GM23338 (cell line): ENCODE results near the gene BOLA3. TPM values are rescaled to one million over a fixed set of nuclear protein-coding genes. Genes with fewer than 3 reads are reported as not detected.
A peak's percentile ranks its signal among the peaks of the same experiment; 100 is the strongest.

Experiments used
- ATAC-seq: fragments of 200-7000 bp; cut with Tn5 transposase; 3 replicates; pipeline ENCODE4 v1.9.1; 2020
- DNase-seq: peaks from one replicate; pipeline ENCODE4 v3.0.0-alpha.2; 2015; ENCODE audit warnings: low spot score
- H2AFZ ChIP-seq: fragments of 200-600 bp; sonication (generic); 2 replicates; pipeline ENCODE4 v1.8.0; 2016; ENCODE audit warnings: antibody characterized with exemption, mild to moderate bottlenecking, moderate library complexity
- H3F3A ChIP-seq: fragments of 200-600 bp; sonication (generic); replicated peaks from 2 replicates; pipeline ENCODE4 v1.8.0; 2017; ENCODE audit warnings: antibody characterized with exemption, mixed run types, low read depth
- H3K27ac ChIP-seq: fragments of 200-600 bp; sonication (generic); 2 replicates; pipeline ENCODE4 v1.6.1; 2016; ENCODE audit warnings: low read depth
- H3K27me3 ChIP-seq: fragments of 200-600 bp; sonication (generic); 2 replicates; pipeline ENCODE4 v1.8.0; 2016; ENCODE audit warnings: mild to moderate bottlenecking, mixed run types, moderate library complexity; ENCODE audit not compliant: insufficient read depth
- H3K36me3 ChIP-seq: fragments of 200-600 bp; sonication (generic); 2 replicates; pipeline ENCODE4 v1.8.0; 2016; ENCODE audit warnings: mild to moderate bottlenecking; ENCODE audit not compliant: insufficient read depth
- H3K4me1 ChIP-seq: fragments of 200-600 bp; sonication (generic); 2 replicates; pipeline ENCODE4 v1.8.0; 2016; ENCODE audit warnings: mild to moderate bottlenecking, moderate library complexity; ENCODE audit not compliant: insufficient read depth
- H3K4me2 ChIP-seq: fragments of 200-600 bp; sonication (generic); 2 replicates; pipeline ENCODE4 v1.7.1; 2017; ENCODE audit warnings: mixed run types
- H3K4me3 ChIP-seq: fragments of 200-600 bp; sonication (generic); 2 replicates; pipeline ENCODE4 v1.6.1; 2016; ENCODE audit warnings: mixed run types
- H3K79me2 ChIP-seq: fragments of 200-600 bp; sonication (generic); replicated peaks from 2 replicates; pipeline ENCODE4 v1.8.0; 2017; ENCODE audit warnings: mild to moderate bottlenecking; ENCODE audit not compliant: insufficient read depth
- H3K9me2 ChIP-seq: fragments of 200-600 bp; sonication (generic); 2 replicates; pipeline ENCODE4 v1.8.0; 2017; ENCODE audit not compliant: insufficient read depth
- H4K20me1 ChIP-seq: fragments of 200-600 bp; sonication (generic); replicated peaks from 2 replicates; pipeline ENCODE4 v1.8.0; 2017; ENCODE audit warnings: mild to moderate bottlenecking; ENCODE audit not compliant: insufficient read depth
- H3K27ac Mint-ChIP-seq: 2 replicates; pipeline ENCODE4 v1.8.0; 2020; ENCODE audit warnings: inconsistent platforms, mild to moderate bottlenecking, moderate library complexity, mixed read lengths
- H3K27me3 Mint-ChIP-seq: 3 replicates; pipeline ENCODE4 v1.8.0; 2022; ENCODE audit warnings: low read depth, mild to moderate bottlenecking, moderate library complexity, mixed read lengths, inconsistent platforms; ENCODE audit not compliant: insufficient read depth, poor library complexity
- H3K36me3 Mint-ChIP-seq: 3 replicates; pipeline ENCODE4 v1.8.0; 2021; ENCODE audit warnings: low read depth, mild to moderate bottlenecking, inconsistent platforms, moderate library complexity, mixed read lengths
- H3K4me1 Mint-ChIP-seq: 3 replicates; pipeline ENCODE4 v1.8.0; 2020; ENCODE audit warnings: mild to moderate bottlenecking, inconsistent platforms, mixed read lengths
- H3K4me3 Mint-ChIP-seq: 3 replicates; pipeline ENCODE4 v1.8.0; 2021; ENCODE audit warnings: moderate library complexity, mild to moderate bottlenecking, inconsistent platforms, mixed read lengths
- H3K9me3 Mint-ChIP-seq: 3 replicates; pipeline ENCODE4 v1.8.0; 2020; ENCODE audit warnings: moderate library complexity, mild to moderate bottlenecking, inconsistent platforms, mixed read lengths
- CREB1 ChIP-seq: fragments of 250-450 bp; sonication (Bioruptor Pico); IDR thresholded peaks from 2 replicates; pipeline ENCODE4 v1.5.0; 2020; ENCODE audit warnings: low read depth, mild to moderate bottlenecking, moderate library complexity
- EZH2 ChIP-seq: fragments of 200-600 bp; sonication (generic); IDR thresholded peaks from one replicate; pipeline ENCODE4 v1.8.0; 2017; ENCODE audit warnings: antibody characterized with exemption, mild to moderate bottlenecking, low read depth; ENCODE audit not compliant: unreplicated experiment
- JUNB ChIP-seq: IDR thresholded peaks from one replicate; pipeline ENCODE4 v1.6.1; 2016; ENCODE audit warnings: antibody characterized with exemption; ENCODE audit not compliant: unreplicated experiment
- POLR2AphosphoS5 ChIP-seq: IDR thresholded peaks from 2 replicates; pipeline ENCODE4 v1.6.1; 2016; ENCODE audit warnings: antibody characterized with exemption, low read depth
- STAT1 ChIP-seq: IDR thresholded peaks from one replicate; pipeline ENCODE4 v1.6.1; 2016; ENCODE audit warnings: antibody characterized with exemption; ENCODE audit not compliant: unreplicated experiment
- ZNF114 ChIP-seq: fragments of 250-450 bp; sonication (Bioruptor Pico); IDR thresholded peaks from 2 replicates; pipeline ENCODE4 v1.5.0; 2020; ENCODE audit warnings: mild to moderate bottlenecking, moderate library complexity
- long read RNA-seq: library from polyadenylated mRNA; unstranded; transcript quantifications from one replicate; pipeline ENCODE4 v2.0.0, GENCODE V29; 2020; ENCODE audit not compliant: unreplicated experiment
- polyA plus RNA-seq: library from polyadenylated mRNA; unstranded; fragments of >200 nt; fragmentation: Nextera tagmentation; extraction: Ambion mirVana; gene quantifications from 2 replicates; pipeline ENCODE4 v1.2.1, GENCODE V29; 2016
- total RNA-seq: library from RNA; depleted of rRNA; stranded (reverse); fragments of >200 nt; shearing (Covaris generic); gene quantifications from 2 replicates; pipeline ENCODE4 v1.2.3, GENCODE V29; 2014; rRNA removed
- TF ChIP-seq, protein P1 (sequence below): fragments of 250-450 bp; sonication (Bioruptor Pico); IDR thresholded peaks from 2 replicates; pipeline ENCODE4 v1.5.0; 2020; ENCODE audit warnings: mild to moderate bottlenecking, moderate library complexity
- TF ChIP-seq, protein P2 (sequence below): IDR thresholded peaks from 2 replicates; pipeline ENCODE4 v1.6.1; 2016; ENCODE audit warnings: antibody characterized with exemption
- TF ChIP-seq, protein P3 (sequence below), 2 experiments: fragments of 200-600 bp in 1 of 2; sonication (generic) in 1 of 2; conservative IDR thresholded peaks; 2 replicates each; pipeline versions ENCODE4 v1.5.1 to v1.6.1; 2016 to 2017; ENCODE audit warnings: antibody characterized with exemption in 2 of 2, low read depth in 2 of 2, mild to moderate bottlenecking in 2 of 2, moderate library complexity in 1 of 2

The BOLA3 gene, protein sequence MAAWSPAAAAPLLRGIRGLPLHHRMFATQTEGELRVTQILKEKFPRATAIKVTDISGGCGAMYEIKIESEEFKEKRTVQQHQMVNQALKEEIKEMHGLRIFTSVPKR
- total RNA-seq (36.2 and 89.8 TPM in 2 replicates), polyA plus RNA-seq (233 and 235 TPM in 2 replicates)
- long read RNA-seq, transcript BOLA3-201 (3 exons, 444 nt), result minor isoform, 14 of 56 reads
- long read RNA-seq, transcript BOLA3-202 (4 exons, 639 nt), result major isoform, 39 of 56 reads
- long read RNA-seq, partial matches to known transcripts, result 0 of 56 reads
- long read RNA-seq, other reads (novel, unspliced or antisense), result 2 of 56 reads

DNA sequence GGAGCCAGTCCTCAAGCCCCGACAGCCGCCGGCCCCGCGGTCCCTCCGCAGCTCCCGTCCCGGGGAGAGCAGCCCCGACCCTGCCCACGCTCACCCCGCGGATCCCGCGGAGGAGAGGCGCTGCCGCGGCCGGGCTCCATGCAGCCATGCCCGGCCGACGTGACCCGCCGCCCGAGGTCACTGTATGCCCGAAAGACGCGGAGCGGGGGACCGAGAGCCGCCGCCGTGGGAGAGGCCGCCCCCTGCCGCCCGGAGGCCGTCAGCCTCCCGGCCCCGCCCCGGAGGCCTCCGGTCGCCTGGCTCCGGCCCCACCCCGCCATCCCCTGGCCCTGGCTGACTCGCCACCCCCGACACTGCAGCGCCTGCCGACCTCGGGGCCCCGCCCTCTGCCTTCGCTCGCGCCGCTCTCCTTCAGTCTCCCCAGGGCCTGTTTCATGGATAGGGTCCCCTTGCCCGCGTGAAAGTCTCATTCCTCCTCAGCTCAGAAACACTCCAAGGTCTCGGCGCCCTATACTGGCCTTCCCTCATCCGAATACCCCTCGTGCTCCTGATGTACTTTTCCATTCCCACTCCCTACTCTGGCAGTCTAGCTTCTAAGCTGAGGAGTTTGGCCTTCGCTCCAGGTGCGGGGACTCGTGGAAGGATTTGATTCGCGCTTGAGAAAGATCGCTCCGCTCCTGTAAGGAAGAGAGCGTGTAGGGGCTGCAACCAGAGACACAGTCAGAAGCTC, at the start of gene BOLA3:
Gene BOLA3, minus strand, starts transcription at position 186 of the 730 bp plus-strand sequence. Its CDS starts 38 bp downstream, at position 148.
- Histone ChIP-seq H4K20me1 (no peaks in the 10 kb centered on the region; the same call in 1 of the 2 replicates), H3F3A (peaks cover 4% of the 10 kb centered on the region; the same call in 1 of the 2 replicates), H3K27me3 (no peaks in the 10 kb centered on the region), H3K4me3 (peak within 1 kb of the TSS; percentile 98), H3K4me2 (peak within 1 kb of the TSS; percentile 99), H3K4me1 (peaks cover 19% of the 10 kb centered on the region), H3K9me2 (no peaks in the 10 kb centered on the region), H3K36me3 (no peaks in the 10 kb centered on the region), H2AFZ (peak within 1 kb of the TSS; percentile 100), H3K79me2 (peaks cover 6% of the 10 kb centered on the region; the same call in 1 of the 2 replicates), H3K27ac (0 out of 2 replicates have a peak within 1 kb of the TSS, but pooled peaks have one; percentile 69)
- H3K36me3 Mint-ChIP-seq, result peaks cover 22% of the 10 kb centered on the region; the same call in 2 of the 3 replicates
- DNase-seq (peak; percentile 94), ATAC-seq (peak; percentile 93)
- H3K27me3 Mint-ChIP-seq, result no peaks in the 10 kb centered on the region
- no peak within 1 kb of the TSS for H3K4me3 Mint-ChIP-seq
- H3K4me1 Mint-ChIP-seq, result peaks cover 11% of the 10 kb centered on the region
- no peak within 1 kb of the TSS for H3K27ac Mint-ChIP-seq
- no peaks in the 10 kb centered on the region for H3K9me3 Mint-ChIP-seq
- TF ChIP-seq STAT1, result no peak
- TF ChIP-seq POLR2AphosphoS5, result peak; percentile 84
- TF ChIP-seq, protein P1, sequence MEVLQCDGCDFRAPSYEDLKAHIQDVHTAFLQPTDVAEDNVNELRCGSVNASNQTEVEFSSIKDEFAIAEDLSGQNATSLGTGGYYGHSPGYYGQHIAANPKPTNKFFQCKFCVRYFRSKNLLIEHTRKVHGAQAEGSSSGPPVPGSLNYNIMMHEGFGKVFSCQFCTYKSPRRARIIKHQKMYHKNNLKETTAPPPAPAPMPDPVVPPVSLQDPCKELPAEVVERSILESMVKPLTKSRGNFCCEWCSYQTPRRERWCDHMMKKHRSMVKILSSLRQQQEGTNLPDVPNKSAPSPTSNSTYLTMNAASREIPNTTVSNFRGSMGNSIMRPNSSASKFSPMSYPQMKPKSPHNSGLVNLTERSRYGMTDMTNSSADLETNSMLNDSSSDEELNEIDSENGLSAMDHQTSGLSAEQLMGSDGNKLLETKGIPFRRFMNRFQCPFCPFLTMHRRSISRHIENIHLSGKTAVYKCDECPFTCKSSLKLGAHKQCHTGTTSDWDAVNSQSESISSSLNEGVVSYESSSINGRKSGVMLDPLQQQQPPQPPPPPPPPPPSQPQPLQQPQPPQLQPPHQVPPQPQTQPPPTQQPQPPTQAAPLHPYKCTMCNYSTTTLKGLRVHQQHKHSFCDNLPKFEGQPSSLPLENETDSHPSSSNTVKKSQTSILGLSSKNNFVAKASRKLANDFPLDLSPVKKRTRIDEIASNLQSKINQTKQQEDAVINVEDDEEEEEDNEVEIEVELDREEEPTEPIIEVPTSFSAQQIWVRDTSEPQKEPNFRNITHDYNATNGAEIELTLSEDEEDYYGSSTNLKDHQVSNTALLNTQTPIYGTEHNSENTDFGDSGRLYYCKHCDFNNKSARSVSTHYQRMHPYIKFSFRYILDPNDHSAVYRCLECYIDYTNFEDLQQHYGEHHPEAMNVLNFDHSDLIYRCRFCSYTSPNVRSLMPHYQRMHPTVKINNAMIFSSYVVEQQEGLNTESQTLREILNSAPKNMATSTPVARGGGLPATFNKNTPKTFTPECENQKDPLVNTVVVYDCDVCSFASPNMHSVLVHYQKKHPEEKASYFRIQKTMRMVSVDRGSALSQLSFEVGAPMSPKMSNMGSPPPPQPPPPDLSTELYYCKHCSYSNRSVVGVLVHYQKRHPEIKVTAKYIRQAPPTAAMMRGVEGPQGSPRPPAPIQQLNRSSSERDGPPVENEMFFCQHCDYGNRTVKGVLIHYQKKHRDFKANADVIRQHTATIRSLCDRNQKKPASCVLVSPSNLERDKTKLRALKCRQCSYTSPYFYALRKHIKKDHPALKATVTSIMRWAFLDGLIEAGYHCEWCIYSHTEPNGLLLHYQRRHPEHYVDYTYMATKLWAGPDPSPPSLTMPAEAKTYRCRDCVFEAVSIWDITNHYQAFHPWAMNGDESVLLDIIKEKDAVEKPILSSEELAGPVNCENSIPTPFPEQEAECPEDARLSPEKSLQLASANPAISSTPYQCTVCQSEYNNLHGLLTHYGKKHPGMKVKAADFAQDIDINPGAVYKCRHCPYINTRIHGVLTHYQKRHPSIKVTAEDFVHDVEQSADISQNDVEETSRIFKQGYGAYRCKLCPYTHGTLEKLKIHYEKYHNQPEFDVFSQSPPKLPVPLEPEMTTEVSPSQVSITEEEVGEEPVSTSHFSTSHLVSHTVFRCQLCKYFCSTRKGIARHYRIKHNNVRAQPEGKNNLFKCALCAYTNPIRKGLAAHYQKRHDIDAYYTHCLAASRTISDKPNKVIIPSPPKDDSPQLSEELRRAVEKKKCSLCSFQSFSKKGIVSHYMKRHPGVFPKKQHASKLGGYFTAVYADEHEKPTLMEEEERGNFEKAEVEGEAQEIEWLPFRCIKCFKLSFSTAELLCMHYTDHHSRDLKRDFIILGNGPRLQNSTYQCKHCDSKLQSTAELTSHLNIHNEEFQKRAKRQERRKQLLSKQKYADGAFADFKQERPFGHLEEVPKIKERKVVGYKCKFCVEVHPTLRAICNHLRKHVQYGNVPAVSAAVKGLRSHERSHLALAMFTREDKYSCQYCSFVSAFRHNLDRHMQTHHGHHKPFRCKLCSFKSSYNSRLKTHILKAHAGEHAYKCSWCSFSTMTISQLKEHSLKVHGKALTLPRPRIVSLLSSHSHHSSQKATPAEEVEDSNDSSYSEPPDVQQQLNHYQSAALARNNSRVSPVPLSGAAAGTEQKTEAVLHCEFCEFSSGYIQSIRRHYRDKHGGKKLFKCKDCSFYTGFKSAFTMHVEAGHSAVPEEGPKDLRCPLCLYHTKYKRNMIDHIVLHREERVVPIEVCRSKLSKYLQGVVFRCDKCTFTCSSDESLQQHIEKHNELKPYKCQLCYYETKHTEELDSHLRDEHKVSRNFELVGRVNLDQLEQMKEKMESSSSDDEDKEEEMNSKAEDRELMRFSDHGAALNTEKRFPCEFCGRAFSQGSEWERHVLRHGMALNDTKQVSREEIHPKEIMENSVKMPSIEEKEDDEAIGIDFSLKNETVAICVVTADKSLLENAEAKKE, result no peak
- TF ChIP-seq, protein P2, sequence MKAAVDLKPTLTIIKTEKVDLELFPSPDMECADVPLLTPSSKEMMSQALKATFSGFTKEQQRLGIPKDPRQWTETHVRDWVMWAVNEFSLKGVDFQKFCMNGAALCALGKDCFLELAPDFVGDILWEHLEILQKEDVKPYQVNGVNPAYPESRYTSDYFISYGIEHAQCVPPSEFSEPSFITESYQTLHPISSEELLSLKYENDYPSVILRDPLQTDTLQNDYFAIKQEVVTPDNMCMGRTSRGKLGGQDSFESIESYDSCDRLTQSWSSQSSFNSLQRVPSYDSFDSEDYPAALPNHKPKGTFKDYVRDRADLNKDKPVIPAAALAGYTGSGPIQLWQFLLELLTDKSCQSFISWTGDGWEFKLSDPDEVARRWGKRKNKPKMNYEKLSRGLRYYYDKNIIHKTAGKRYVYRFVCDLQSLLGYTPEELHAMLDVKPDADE, result peak; percentile 71; the same call in 1 of the 2 replicates
- TF ChIP-seq ZNF114 (CRISPR knock-in tag), result no peak
- no peak for TF ChIP-seq JUNB
- TF ChIP-seq EZH2, result no peak
- TF ChIP-seq, protein P3, sequence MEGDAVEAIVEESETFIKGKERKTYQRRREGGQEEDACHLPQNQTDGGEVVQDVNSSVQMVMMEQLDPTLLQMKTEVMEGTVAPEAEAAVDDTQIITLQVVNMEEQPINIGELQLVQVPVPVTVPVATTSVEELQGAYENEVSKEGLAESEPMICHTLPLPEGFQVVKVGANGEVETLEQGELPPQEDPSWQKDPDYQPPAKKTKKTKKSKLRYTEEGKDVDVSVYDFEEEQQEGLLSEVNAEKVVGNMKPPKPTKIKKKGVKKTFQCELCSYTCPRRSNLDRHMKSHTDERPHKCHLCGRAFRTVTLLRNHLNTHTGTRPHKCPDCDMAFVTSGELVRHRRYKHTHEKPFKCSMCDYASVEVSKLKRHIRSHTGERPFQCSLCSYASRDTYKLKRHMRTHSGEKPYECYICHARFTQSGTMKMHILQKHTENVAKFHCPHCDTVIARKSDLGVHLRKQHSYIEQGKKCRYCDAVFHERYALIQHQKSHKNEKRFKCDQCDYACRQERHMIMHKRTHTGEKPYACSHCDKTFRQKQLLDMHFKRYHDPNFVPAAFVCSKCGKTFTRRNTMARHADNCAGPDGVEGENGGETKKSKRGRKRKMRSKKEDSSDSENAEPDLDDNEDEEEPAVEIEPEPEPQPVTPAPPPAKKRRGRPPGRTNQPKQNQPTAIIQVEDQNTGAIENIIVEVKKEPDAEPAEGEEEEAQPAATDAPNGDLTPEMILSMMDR (conservative IDR thresholded peaks at IDR 0.05; ENCODE audit: low read depth in 2 of 2), result peak; percentile 39 to 72
- TF ChIP-seq CREB1 (CRISPR knock-in tag), result peak; percentile 75
